GM13976 (cell line): ENCODE data around the gene LTA4H.
"Not testable (repeated sequence)": the region's sequence is repeated elsewhere in the genome, so short reads cannot be mapped to it uniquely, and the experiment has no call there.

ENCODE experiments used
- DNase-seq: peaks from one replicate; pipeline ENCODE4 v3.0.0; 2012; ENCODE audit warnings: low spot score
- CTCF ChIP-seq: IDR thresholded peaks from 2 replicates; pipeline ENCODE4 v1.5.1; 2012; ENCODE audit warnings: borderline replicate concordance, mild to moderate bottlenecking; ENCODE audit not compliant: insufficient read depth; ENCODE audit errors: extremely low read depth, missing control alignments, control extremely low read depth
- in situ Hi-C: fragments of 300-500 bp; cut with MboI; formaldehyde crosslinking; loops from one replicate; pipeline ENCODE4 v1.12.0; 2022; ENCODE audit warnings: low sequenced_read_pairs, mixed read lengths, inconsistent platforms; ENCODE audit not compliant: unreplicated experiment

Gene LTA4H

GRCh38 chr12:96075560-96075959 is 40.2 kb upstream of the LTA4H start:
- in situ Hi-C loops = no loop called here
- TF ChIP-seq CTCF = no peak
- DNase-seq = no peak

DNA sequence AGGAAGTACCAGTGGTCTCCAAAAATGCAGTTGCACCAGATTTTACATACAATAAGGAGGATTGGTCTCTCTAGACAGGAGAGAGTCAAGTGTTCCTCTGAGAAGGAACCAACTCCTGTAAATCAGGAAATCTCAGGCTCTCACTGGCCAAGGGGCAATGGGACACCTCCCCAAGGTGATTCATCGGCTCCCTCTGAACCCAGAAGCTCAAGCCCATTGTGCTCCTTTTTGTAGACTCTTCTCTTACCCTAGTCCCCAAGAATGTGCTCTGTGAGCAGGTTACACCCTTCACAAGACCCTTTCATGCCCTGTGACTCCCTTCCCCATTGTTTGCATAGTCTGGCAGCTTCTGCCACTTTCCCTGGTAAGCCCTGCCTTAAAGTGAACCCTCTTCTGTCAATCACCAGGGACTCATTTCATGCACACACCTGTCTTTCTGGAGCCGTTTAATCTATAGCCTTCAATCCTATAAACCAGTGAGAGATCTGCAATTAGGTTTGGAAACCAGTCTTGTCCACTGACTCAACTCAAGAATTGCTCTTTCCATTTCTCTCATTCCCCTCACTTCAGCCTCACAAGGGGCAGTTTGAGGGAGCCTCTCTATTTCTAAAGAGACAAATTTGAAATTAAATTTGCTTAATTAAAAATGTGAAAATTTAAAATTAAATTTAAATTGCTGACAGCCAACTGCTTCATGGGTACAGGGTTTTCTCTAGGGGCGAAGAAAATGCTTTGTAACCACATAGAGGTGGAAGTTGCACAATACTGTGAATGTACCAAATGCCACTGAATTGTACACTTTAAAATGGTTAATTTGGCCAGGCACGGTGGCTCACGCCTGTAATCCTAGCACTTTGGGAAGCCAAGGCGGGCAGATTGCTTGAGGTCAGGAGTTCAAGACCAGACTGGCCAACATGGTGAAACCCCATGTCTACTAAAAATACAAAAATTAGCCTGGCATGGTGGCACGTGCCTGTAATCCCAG is 38.3 kb upstream of the LTA4H start:
- DNase-seq = no peak
- no peak for TF ChIP-seq CTCF
- in situ Hi-C loops = loop anchor here (25.0 kb wide), 1 partner anchor 339 kb away; the partner anchor contains the start of gene CDK17

- DNase-seq = peak; percentile 48
- in situ Hi-C loops = loop anchor here (25.0 kb wide), 1 partner anchor 342 kb away; the partner anchor contains the start of gene CDK17
- TF ChIP-seq CTCF = peak; percentile 17
Observed at GRCh38 chr12:96070670-96071279, 35.4 kb upstream of the LTA4H start.

- no peak for TF ChIP-seq CTCF
- in situ Hi-C loops = loop anchor here (10.0 to 25.0 kb wide), 2 partner anchors 343 to 455 kb away; partner anchors contain the start of gene CDK17
- DNase-seq = no peak
Observed at GRCh38 chr12:96069511-96070231, 34.3 kb upstream of the LTA4H start.

DNA sequence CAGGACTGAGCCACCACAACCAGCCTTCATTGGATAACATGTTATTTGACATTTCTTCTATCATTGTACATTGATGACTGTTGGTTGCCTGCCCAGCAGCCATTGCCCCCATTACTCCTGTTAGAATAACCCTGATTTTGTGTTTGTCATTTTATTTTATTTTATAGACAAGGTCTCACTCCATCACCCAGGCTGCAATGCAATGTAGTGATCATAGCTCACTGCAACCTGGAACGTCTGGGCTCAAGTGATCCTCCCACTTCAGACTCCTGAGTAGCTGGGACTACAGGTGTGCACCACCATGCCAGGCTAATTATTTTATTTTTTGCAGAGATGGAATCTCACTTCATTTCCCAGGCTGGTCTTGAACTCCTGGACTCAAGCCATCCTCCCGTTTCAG is 33.2 kb upstream of the LTA4H start:
- TF ChIP-seq CTCF = no peak
- in situ Hi-C loops = loop anchor here (10.0 to 25.0 kb wide), 2 partner anchors 344 to 456 kb away; partner anchors contain the start of gene CDK17
- no peak for DNase-seq

- no peak for TF ChIP-seq CTCF
- in situ Hi-C loops = loop anchor here (10.0 to 25.0 kb wide), 2 partner anchors 344 to 457 kb away; partner anchors contain the start of gene CDK17
- no peak for DNase-seq
Observed at GRCh38 chr12:96068111-96068510, 32.7 kb upstream of the LTA4H start.

GRCh38 chr12:96065776-96066175 is 30.4 kb upstream of the LTA4H start:
- not testable (repeated sequence) for DNase-seq

More at GRCh38 chr12:96065776-96066175, 30.4 kb upstream of the LTA4H start:
- in situ Hi-C loops = loop anchor here (10.0 to 25.0 kb wide), 2 partner anchors 347 to 459 kb away; partner anchors contain the start of gene CDK17
